ENCODE measurements around the gene FLT1.

GRCh38 chr13:28340272-28340793 is 154.6 kb downstream of the FLT1 start:
- TF ChIP-seq CTCF (optimal IDR thresholded peaks at IDR 0.05 in 1 of 3, IDR thresholded peaks at IDR 0.05 in 1 of 3, conservative IDR thresholded peaks at IDR 0.05 in 1 of 3; ENCODE audit: extremely low read depth in 1 of 3, insufficient read depth in 2 of 3, low read length in 3 of 3) (no peak), EZH2 (IDR thresholded peaks at IDR 0.05; ENCODE audit: low read length) (no peak)
